GM10847 (cell line): ENCODE measurements around the gene CNTNAP2.

Experiments
- POLR2A ChIP-seq: IDR thresholded peaks from 2 replicates; pipeline ENCODE4 v1.6.1; 2011; ENCODE audit not compliant: insufficient read length; ENCODE audit errors: extremely low read depth

CNTNAP2 gene

GRCh38 chr7:147774461-147774860, 1657.9 kb downstream of the CNTNAP2 start:
- TF ChIP-seq POLR2A: no peak

GRCh38 chr7:147775516-147776284, 1659.1 kb downstream of the CNTNAP2 start:
- TF ChIP-seq POLR2A: no peak

- no peak for TF ChIP-seq POLR2A
Observed at GRCh38 chr7:147777309-147777708, 1660.7 kb downstream of the CNTNAP2 start.

GRCh38 chr7:147779949-147780348, 1663.3 kb downstream of the CNTNAP2 start:
- TF ChIP-seq POLR2A: no peak

GRCh38 chr7:147796581-147796980, 1680.0 kb downstream of the CNTNAP2 start:
- TF ChIP-seq POLR2A: no peak

GRCh38 chr7:147798001-147798400, 1681.4 kb downstream of the CNTNAP2 start:
- TF ChIP-seq POLR2A: no peak

GRCh38 chr7:147803151-147803550, 1686.5 kb downstream of the CNTNAP2 start:
- no peak for TF ChIP-seq POLR2A

- no peak for TF ChIP-seq POLR2A
Observed at GRCh38 chr7:147803606-147804005, 1687.0 kb downstream of the CNTNAP2 start.

- TF ChIP-seq POLR2A: no peak
Observed at GRCh38 chr7:147804032-147804431, 1687.4 kb downstream of the CNTNAP2 start.

- TF ChIP-seq POLR2A: no peak
Observed at GRCh38 chr7:147805996-147806576, 1689.5 kb downstream of the CNTNAP2 start.

GRCh38 chr7:147809786-147810185, 1693.2 kb downstream of the CNTNAP2 start:
- TF ChIP-seq POLR2A: no peak

GRCh38 chr7:147810269-147810668, 1693.7 kb downstream of the CNTNAP2 start:
- no peak for TF ChIP-seq POLR2A

- TF ChIP-seq POLR2A: no peak
Observed at GRCh38 chr7:147811923-147812322, 1695.3 kb downstream of the CNTNAP2 start.

- no peak for TF ChIP-seq POLR2A
Observed at GRCh38 chr7:147813316-147813715, 1696.7 kb downstream of the CNTNAP2 start.

- TF ChIP-seq POLR2A: no peak
Observed at GRCh38 chr7:147818317-147818716, 1701.7 kb downstream of the CNTNAP2 start.

- no peak for TF ChIP-seq POLR2A
Observed at GRCh38 chr7:147824671-147825070, 1708.1 kb downstream of the CNTNAP2 start.

- TF ChIP-seq POLR2A: no peak
Observed at GRCh38 chr7:147829016-147829415, 1712.4 kb downstream of the CNTNAP2 start.

- no peak for TF ChIP-seq POLR2A
Observed at GRCh38 chr7:147833557-147833956, 1717.0 kb downstream of the CNTNAP2 start.

GRCh38 chr7:147833970-147834369, 1717.4 kb downstream of the CNTNAP2 start:
- TF ChIP-seq POLR2A: no peak
